VCaP (cell line): ENCODE results near the gene LAMP2.
"Not testable (repeated sequence)": the region's sequence is repeated elsewhere in the genome, so short reads cannot be mapped to it uniquely, and the experiment has no call there.

Source experiments
- H3K27ac ChIP-seq: fragments of 450-650 bp; 2 replicates; pipeline ENCODE4 v1.5.1; 2017
- CTCF ChIP-seq: fragments of 450-650 bp; conservative IDR thresholded peaks from 2 replicates; pipeline ENCODE4 v1.5.1; 2017; ENCODE audit warnings: mild to moderate bottlenecking, moderate library complexity

The LAMP2 gene

GRCh38 chrX:120486786-120487185, 17.7 kb upstream of the LAMP2 start:
- TF ChIP-seq CTCF, result no peak
- no peak overlapping the region for H3K27ac ChIP-seq

- TF ChIP-seq CTCF, result peak; percentile 57
- H3K27ac ChIP-seq, result peak overlapping the region; percentile 66
Observed at GRCh38 chrX:120485638-120486520, 16.8 kb upstream of the LAMP2 start.

DNA sequence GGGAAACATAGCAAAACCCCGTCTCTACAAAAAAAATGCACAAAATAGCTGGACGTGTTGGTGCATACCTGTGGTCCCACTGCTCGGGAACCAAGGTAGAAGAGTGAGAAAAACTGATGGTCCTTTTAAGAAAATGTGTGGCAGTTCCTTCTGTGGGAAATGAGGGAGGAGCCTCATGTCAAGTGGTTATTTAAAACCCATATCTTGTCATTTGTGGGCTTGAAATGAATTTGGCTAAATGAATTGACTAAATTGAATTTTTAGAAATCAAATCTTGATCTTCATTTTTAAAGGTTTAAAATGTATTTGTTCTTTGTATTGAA, 16.2 kb upstream of the LAMP2 start:
- peak overlapping the region; percentile 66 for H3K27ac ChIP-seq
- TF ChIP-seq CTCF, result no peak

DNA sequence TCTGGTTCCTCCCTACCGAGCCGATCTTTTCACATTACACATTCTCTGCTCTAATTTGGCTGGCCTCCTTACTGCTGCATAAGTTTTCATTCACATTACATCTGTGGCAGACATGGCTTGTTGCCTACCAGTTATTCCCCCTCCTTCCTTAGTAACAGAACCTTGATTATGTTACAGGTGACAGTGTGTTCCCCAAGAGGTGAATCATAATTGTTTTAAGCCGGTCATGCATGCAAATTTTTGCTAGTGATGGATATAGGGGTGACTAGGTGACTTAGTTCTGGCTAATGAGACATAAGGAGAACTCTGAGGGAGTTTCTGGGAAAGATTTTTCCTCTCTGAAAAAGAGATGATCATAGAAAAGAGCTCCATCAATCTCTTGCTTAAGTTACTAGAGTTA, 8.4 kb upstream of the LAMP2 start:
- no peak for TF ChIP-seq CTCF
- H3K27ac ChIP-seq, result no peak overlapping the region

DNA sequence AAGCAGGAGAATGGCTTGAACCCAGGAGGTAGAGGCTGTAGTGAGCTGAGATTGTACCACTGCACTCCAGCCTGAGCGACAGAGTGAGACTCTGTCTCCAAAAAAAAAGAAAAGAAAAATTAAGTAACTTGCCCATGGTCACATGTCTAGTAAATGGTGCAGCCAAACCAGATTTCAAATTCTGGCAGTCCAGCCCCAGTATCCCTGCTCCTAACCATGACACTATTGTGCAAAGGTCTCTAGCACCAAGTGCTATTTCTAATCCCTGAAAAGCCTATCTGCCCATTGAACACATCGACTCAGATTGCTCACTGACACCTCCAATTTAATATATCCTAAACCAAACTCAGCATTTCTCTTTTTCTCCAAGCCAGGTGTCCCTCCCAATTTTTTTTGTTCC, 7.6 kb upstream of the LAMP2 start:
- no peak for TF ChIP-seq CTCF

DNA sequence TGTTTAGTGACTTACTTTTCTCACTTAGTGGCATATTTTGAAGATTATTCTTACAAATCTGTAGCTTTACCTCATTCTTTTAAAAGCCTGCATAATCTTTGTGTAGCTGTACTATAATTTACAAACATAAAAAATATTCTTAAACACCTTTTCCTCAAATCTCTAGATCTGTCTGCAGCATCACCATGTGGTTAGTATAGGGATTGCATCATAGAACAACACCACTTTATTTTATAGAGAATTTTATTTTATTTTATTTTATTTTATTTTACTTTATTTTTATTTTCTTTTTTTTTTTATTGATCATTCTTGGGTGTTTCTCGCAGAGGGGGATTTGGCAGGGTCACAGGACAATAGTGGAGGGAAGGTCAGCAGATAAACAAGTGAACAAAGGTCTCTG, 6.4 kb upstream of the LAMP2 start:
- not testable (repeated sequence) for H3K27ac ChIP-seq
- peak; percentile 65 for TF ChIP-seq CTCF

More for the DNA sequence above, 7.6 kb upstream of the LAMP2 start:
- H3K27ac ChIP-seq, result no peak overlapping the region

DNA sequence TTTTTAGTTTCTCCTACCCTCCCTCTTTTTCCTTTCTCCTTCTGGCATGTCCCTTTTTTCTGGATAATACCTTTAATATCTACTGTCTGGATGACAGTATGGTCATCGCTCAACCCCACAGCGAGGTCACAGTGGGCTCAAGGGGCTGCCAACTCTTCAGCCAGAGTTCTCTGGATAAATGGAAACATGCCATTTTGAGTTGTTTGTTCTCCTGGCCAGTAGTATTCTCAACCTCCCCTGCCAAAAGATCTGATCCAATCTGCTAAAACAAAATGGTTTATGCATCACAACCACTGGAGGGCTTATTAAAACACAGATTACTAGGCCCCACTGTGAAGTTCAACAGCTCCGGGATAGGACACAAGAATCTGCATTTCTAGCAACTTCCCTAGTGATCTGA, 5.0 kb upstream of the LAMP2 start:
- no peak for TF ChIP-seq CTCF
- no peak overlapping the region for H3K27ac ChIP-seq

GRCh38 chrX:120469657-120470056, 561 bp upstream of the LAMP2 start:
- H3K27ac ChIP-seq, result not testable (repeated sequence)
